ENCODE results near the gene BICDL2. TPM values are rescaled to one million over a fixed set of nuclear protein-coding genes. Genes with fewer than 3 reads are reported as not detected.

The BICDL2 gene
- total and polyA plus RNA-seq, 9 of the 15 experiments (the other 6 are each of a cell fraction or from before 2014, with no cell fraction given), result 0.09 to 0.28 (median 0.09) TPM; not detected in 6

- TF ChIP-seq POLR2A (conservative IDR thresholded peaks at IDR 0.05) (peak; percentile 66; the same call in 1 of the 2 replicates), DACH1 (IDR thresholded peaks at IDR 0.05; ENCODE audit: partially characterized antibody) (peak; percentile 42), HNRNPUL1 (IDR thresholded peaks at IDR 0.05; ENCODE audit: low read length) (no peak), HSF4 (CRISPR knock-in tag; IDR thresholded peaks at IDR 0.05; ENCODE audit: borderline replicate concordance) (peak; percentile 6; the same call in 1 of the 2 replicates), GABPA (tag; conservative IDR thresholded peaks at IDR 0.05; ENCODE audit: low read depth) (0 out of 2 replicates have a peak, but pooled peaks have one; percentile 28), HMBOX1 (IDR thresholded peaks at IDR 0.05) (peak; percentile 94), ZBTB9 (CRISPR knock-in tag; IDR thresholded peaks at IDR 0.05) (peak; percentile 42; the same call in 1 of the 2 replicates), ZNF766 (CRISPR knock-in tag; conservative IDR thresholded peaks at IDR 0.05) (peak; percentile 68; the same call in 1 of the 2 replicates), ZFX (CRISPR knock-in tag; IDR thresholded peaks at IDR 0.05) (peak; percentile 66), CREM (IDR thresholded peaks at IDR 0.05; ENCODE audit: low read depth) (0 out of 2 replicates have a peak, but pooled peaks have one; percentile 27), TEAD1 (CRISPR knock-in tag; IDR thresholded peaks at IDR 0.05) (no peak), ZNF143 (CRISPR knock-in tag; IDR thresholded peaks at IDR 0.05) (no peak), CBX5 (IDR thresholded peaks at IDR 0.05; ENCODE audit: borderline replicate concordance, low read depth) (no peak), HNRNPH1 (optimal IDR thresholded peaks at IDR 0.05; ENCODE audit: low read depth, low read length) (no peak), TAF7 (tag; IDR thresholded peaks at IDR 0.05) (0 out of 2 replicates have a peak, but pooled peaks have one; percentile 34), HNRNPK (IDR thresholded peaks at IDR 0.05; ENCODE audit: low read depth, low read length, poor library complexity, severe bottlenecking) (no peak), DMBX1 (CRISPR knock-in tag; IDR thresholded peaks at IDR 0.05; ENCODE audit: borderline replicate concordance) (peak; percentile 41; the same call in 1 of the 2 replicates), ZNF175 (CRISPR knock-in tag; IDR thresholded peaks at IDR 0.05; ENCODE audit: low read depth) (peak; percentile 82), GATAD2B (IDR thresholded peaks at IDR 0.05; ENCODE audit: borderline replicate concordance) (no peak), SMC3 (conservative IDR thresholded peaks at IDR 0.05; ENCODE audit: insufficient read depth, low read depth, low read length) (no peak)
- TF ChIP-seq, protein P1, sequence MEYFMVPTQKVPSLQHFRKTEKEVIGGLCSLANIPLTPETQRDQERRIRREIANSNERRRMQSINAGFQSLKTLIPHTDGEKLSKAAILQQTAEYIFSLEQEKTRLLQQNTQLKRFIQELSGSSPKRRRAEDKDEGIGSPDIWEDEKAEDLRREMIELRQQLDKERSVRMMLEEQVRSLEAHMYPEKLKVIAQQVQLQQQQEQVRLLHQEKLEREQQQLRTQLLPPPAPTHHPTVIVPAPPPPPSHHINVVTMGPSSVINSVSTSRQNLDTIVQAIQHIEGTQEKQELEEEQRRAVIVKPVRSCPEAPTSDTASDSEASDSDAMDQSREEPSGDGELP (CRISPR knock-in tag; IDR thresholded peaks at IDR 0.05; ENCODE audit: borderline replicate concordance), result peak; percentile 27
- TF ChIP-seq, protein P2, sequence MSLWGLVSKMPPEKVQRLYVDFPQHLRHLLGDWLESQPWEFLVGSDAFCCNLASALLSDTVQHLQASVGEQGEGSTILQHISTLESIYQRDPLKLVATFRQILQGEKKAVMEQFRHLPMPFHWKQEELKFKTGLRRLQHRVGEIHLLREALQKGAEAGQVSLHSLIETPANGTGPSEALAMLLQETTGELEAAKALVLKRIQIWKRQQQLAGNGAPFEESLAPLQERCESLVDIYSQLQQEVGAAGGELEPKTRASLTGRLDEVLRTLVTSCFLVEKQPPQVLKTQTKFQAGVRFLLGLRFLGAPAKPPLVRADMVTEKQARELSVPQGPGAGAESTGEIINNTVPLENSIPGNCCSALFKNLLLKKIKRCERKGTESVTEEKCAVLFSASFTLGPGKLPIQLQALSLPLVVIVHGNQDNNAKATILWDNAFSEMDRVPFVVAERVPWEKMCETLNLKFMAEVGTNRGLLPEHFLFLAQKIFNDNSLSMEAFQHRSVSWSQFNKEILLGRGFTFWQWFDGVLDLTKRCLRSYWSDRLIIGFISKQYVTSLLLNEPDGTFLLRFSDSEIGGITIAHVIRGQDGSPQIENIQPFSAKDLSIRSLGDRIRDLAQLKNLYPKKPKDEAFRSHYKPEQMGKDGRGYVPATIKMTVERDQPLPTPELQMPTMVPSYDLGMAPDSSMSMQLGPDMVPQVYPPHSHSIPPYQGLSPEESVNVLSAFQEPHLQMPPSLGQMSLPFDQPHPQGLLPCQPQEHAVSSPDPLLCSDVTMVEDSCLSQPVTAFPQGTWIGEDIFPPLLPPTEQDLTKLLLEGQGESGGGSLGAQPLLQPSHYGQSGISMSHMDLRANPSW (CRISPR knock-in tag; IDR thresholded peaks at IDR 0.05), result no peak
Measured at GRCh38 chr16:3007059-3007956, 29.4 kb downstream of the BICDL2 start (continued).

All from K562 (cell line).